GM23338 (cell line): ENCODE results near the gene GRID1. TPM values are rescaled to one million over a fixed set of nuclear protein-coding genes. Genes with fewer than 3 reads are reported as not detected.

Experiments
- ATAC-seq: fragments of 200-7000 bp; cut with Tn5 transposase; 3 replicates; pipeline ENCODE4 v1.9.1; 2020
- DNase-seq: peaks from one replicate; pipeline ENCODE4 v3.0.0-alpha.2; 2015; ENCODE audit warnings: low spot score
- H2AFZ ChIP-seq: fragments of 200-600 bp; sonication (generic); 2 replicates; pipeline ENCODE4 v1.8.0; 2016; ENCODE audit warnings: antibody characterized with exemption, mild to moderate bottlenecking, moderate library complexity
- H3F3A ChIP-seq: fragments of 200-600 bp; sonication (generic); replicated peaks from 2 replicates; pipeline ENCODE4 v1.8.0; 2017; ENCODE audit warnings: antibody characterized with exemption, mixed run types, low read depth
- H3K27ac ChIP-seq: fragments of 200-600 bp; sonication (generic); 2 replicates; pipeline ENCODE4 v1.6.1; 2016; ENCODE audit warnings: low read depth
- H3K27me3 ChIP-seq: fragments of 200-600 bp; sonication (generic); 2 replicates; pipeline ENCODE4 v1.8.0; 2016; ENCODE audit warnings: mild to moderate bottlenecking, mixed run types, moderate library complexity; ENCODE audit not compliant: insufficient read depth
- H3K36me3 ChIP-seq: fragments of 200-600 bp; sonication (generic); 2 replicates; pipeline ENCODE4 v1.8.0; 2016; ENCODE audit warnings: mild to moderate bottlenecking; ENCODE audit not compliant: insufficient read depth
- H3K4me1 ChIP-seq: fragments of 200-600 bp; sonication (generic); 2 replicates; pipeline ENCODE4 v1.8.0; 2016; ENCODE audit warnings: mild to moderate bottlenecking, moderate library complexity; ENCODE audit not compliant: insufficient read depth
- H3K4me2 ChIP-seq: fragments of 200-600 bp; sonication (generic); 2 replicates; pipeline ENCODE4 v1.7.1; 2017; ENCODE audit warnings: mixed run types
- H3K4me3 ChIP-seq: fragments of 200-600 bp; sonication (generic); 2 replicates; pipeline ENCODE4 v1.6.1; 2016; ENCODE audit warnings: mixed run types
- H3K79me2 ChIP-seq: fragments of 200-600 bp; sonication (generic); replicated peaks from 2 replicates; pipeline ENCODE4 v1.8.0; 2017; ENCODE audit warnings: mild to moderate bottlenecking; ENCODE audit not compliant: insufficient read depth
- H3K9me2 ChIP-seq: fragments of 200-600 bp; sonication (generic); 2 replicates; pipeline ENCODE4 v1.8.0; 2017; ENCODE audit not compliant: insufficient read depth
- H4K20me1 ChIP-seq: fragments of 200-600 bp; sonication (generic); replicated peaks from 2 replicates; pipeline ENCODE4 v1.8.0; 2017; ENCODE audit warnings: mild to moderate bottlenecking; ENCODE audit not compliant: insufficient read depth
- H3K27ac Mint-ChIP-seq: 2 replicates; pipeline ENCODE4 v1.8.0; 2020; ENCODE audit warnings: inconsistent platforms, mild to moderate bottlenecking, moderate library complexity, mixed read lengths
- H3K27me3 Mint-ChIP-seq: 3 replicates; pipeline ENCODE4 v1.8.0; 2022; ENCODE audit warnings: low read depth, mild to moderate bottlenecking, moderate library complexity, mixed read lengths, inconsistent platforms; ENCODE audit not compliant: insufficient read depth, poor library complexity
- H3K36me3 Mint-ChIP-seq: 3 replicates; pipeline ENCODE4 v1.8.0; 2021; ENCODE audit warnings: low read depth, mild to moderate bottlenecking, inconsistent platforms, moderate library complexity, mixed read lengths
- H3K4me1 Mint-ChIP-seq: 3 replicates; pipeline ENCODE4 v1.8.0; 2020; ENCODE audit warnings: mild to moderate bottlenecking, inconsistent platforms, mixed read lengths
- H3K4me3 Mint-ChIP-seq: 3 replicates; pipeline ENCODE4 v1.8.0; 2021; ENCODE audit warnings: moderate library complexity, mild to moderate bottlenecking, inconsistent platforms, mixed read lengths
- H3K9me3 Mint-ChIP-seq: 3 replicates; pipeline ENCODE4 v1.8.0; 2020; ENCODE audit warnings: moderate library complexity, mild to moderate bottlenecking, inconsistent platforms, mixed read lengths
- EZH2phosphoT487 ChIP-seq: fragments of 200-600 bp; sonication (generic); IDR thresholded peaks from one replicate; pipeline ENCODE4 v1.8.1; 2018; ENCODE audit warnings: antibody characterized with exemption; ENCODE audit not compliant: unreplicated experiment
- ZNF114 ChIP-seq: fragments of 250-450 bp; sonication (Bioruptor Pico); IDR thresholded peaks from 2 replicates; pipeline ENCODE4 v1.5.0; 2020; ENCODE audit warnings: mild to moderate bottlenecking, moderate library complexity
- ZNF331 ChIP-seq: fragments of 250-450 bp; sonication (Bioruptor Pico); IDR thresholded peaks from 2 replicates; pipeline ENCODE4 v1.5.0; 2020; ENCODE audit warnings: low read depth, mild to moderate bottlenecking, moderate library complexity
- polyA plus RNA-seq: library from polyadenylated mRNA; unstranded; fragments of >200 nt; fragmentation: Nextera tagmentation; extraction: Ambion mirVana; gene quantifications from 2 replicates; pipeline ENCODE4 v1.2.1, GENCODE V29; 2016
- total RNA-seq: library from RNA; depleted of rRNA; stranded (reverse); fragments of >200 nt; shearing (Covaris generic); gene quantifications from 2 replicates; pipeline ENCODE4 v1.2.3, GENCODE V29; 2014
- TF ChIP-seq, protein P1 (sequence below): IDR thresholded peaks from one replicate; pipeline ENCODE4 v1.6.1; 2018; ENCODE audit warnings: antibody characterized with exemption; ENCODE audit not compliant: unreplicated experiment
- TF ChIP-seq, protein P2 (sequence below), 2 experiments: fragments of 200-600 bp in 1 of 2; sonication (generic) in 1 of 2; conservative IDR thresholded peaks; 2 replicates each; pipeline versions ENCODE4 v1.5.1 to v1.6.1; 2016 to 2017; ENCODE audit warnings: antibody characterized with exemption in 2 of 2, low read depth in 2 of 2, mild to moderate bottlenecking in 2 of 2, moderate library complexity in 1 of 2

Gene GRID1
- total and polyA plus RNA-seq, 2 experiments from 2014 or later: 0.14 to 0.15 TPM

DNA sequence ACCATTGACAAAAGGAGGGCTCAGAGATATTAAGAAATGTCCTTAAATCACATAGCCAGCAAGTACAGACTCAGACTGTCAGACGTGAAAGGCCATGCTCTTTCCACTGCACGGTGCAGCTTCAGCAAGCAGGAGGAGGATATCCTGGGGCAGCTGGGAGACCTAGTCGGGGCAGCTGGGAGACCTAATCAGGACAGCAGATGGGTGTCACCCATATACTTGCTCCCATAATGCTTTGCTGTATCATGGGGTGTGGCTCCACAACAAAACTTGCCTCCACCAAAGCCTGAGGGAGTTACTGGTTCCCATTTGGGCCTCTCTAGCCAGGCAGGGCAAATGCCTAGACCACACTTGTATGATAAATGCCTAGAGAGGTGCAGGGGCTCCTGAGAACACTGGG lies 55.4 kb downstream of the GRID1 start:
- Histone ChIP-seq H3K36me3 (no peaks in the 10 kb centered on the region), H3K4me2 (no peak overlapping the region), H3K4me3 (no peak overlapping the region), H3K4me1 (no peaks in the 10 kb centered on the region), H3K79me2 (no peaks in the 10 kb centered on the region), H3F3A (no peaks in the 10 kb centered on the region), H3K27ac (no peak overlapping the region), H3K27me3 (no peaks in the 10 kb centered on the region), H2AFZ (no peak overlapping the region), H3K9me2 (0 out of 2 replicates have a peak, but pooled peaks cover 5% of the 10 kb centered on the region), H4K20me1 (0 out of 2 replicates have a peak, but pooled peaks cover 3% of the 10 kb centered on the region)
- H3K9me3 Mint-ChIP-seq: no peaks in the 10 kb centered on the region
- no peak overlapping the region for H3K27ac Mint-ChIP-seq
- peaks cover 6% of the 10 kb centered on the region for H3K27me3 Mint-ChIP-seq
- H3K4me3 Mint-ChIP-seq: no peak overlapping the region
- ATAC-seq: no peak
- peaks cover 11% of the 10 kb centered on the region for H3K4me1 Mint-ChIP-seq
- no peaks in the 10 kb centered on the region for H3K36me3 Mint-ChIP-seq
- TF ChIP-seq ZNF114 (CRISPR knock-in tag) (no peak), EZH2phosphoT487 (no peak), ZNF331 (CRISPR knock-in tag) (no peak)
- TF ChIP-seq, protein P1, sequence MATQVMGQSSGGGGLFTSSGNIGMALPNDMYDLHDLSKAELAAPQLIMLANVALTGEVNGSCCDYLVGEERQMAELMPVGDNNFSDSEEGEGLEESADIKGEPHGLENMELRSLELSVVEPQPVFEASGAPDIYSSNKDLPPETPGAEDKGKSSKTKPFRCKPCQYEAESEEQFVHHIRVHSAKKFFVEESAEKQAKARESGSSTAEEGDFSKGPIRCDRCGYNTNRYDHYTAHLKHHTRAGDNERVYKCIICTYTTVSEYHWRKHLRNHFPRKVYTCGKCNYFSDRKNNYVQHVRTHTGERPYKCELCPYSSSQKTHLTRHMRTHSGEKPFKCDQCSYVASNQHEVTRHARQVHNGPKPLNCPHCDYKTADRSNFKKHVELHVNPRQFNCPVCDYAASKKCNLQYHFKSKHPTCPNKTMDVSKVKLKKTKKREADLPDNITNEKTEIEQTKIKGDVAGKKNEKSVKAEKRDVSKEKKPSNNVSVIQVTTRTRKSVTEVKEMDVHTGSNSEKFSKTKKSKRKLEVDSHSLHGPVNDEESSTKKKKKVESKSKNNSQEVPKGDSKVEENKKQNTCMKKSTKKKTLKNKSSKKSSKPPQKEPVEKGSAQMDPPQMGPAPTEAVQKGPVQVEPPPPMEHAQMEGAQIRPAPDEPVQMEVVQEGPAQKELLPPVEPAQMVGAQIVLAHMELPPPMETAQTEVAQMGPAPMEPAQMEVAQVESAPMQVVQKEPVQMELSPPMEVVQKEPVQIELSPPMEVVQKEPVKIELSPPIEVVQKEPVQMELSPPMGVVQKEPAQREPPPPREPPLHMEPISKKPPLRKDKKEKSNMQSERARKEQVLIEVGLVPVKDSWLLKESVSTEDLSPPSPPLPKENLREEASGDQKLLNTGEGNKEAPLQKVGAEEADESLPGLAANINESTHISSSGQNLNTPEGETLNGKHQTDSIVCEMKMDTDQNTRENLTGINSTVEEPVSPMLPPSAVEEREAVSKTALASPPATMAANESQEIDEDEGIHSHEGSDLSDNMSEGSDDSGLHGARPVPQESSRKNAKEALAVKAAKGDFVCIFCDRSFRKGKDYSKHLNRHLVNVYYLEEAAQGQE: no peak
- DNase-seq: no peak

- H3K4me1 Mint-ChIP-seq: peaks cover 11% of the 10 kb centered on the region
- no peak overlapping the region for H3K4me3 Mint-ChIP-seq
- H3K27ac ChIP-seq: no peak overlapping the region
- H3K27ac Mint-ChIP-seq: no peak overlapping the region
- H2AFZ ChIP-seq: no peak overlapping the region
- DNase-seq: no peak
- no peaks in the 10 kb centered on the region for H3K79me2 ChIP-seq
- peaks cover 6% of the 10 kb centered on the region for H3K27me3 Mint-ChIP-seq
- H3K27me3 ChIP-seq: no peaks in the 10 kb centered on the region
- no peaks in the 10 kb centered on the region for H3F3A ChIP-seq
- TF ChIP-seq, protein P1: no peak
- TF ChIP-seq, protein P2, sequence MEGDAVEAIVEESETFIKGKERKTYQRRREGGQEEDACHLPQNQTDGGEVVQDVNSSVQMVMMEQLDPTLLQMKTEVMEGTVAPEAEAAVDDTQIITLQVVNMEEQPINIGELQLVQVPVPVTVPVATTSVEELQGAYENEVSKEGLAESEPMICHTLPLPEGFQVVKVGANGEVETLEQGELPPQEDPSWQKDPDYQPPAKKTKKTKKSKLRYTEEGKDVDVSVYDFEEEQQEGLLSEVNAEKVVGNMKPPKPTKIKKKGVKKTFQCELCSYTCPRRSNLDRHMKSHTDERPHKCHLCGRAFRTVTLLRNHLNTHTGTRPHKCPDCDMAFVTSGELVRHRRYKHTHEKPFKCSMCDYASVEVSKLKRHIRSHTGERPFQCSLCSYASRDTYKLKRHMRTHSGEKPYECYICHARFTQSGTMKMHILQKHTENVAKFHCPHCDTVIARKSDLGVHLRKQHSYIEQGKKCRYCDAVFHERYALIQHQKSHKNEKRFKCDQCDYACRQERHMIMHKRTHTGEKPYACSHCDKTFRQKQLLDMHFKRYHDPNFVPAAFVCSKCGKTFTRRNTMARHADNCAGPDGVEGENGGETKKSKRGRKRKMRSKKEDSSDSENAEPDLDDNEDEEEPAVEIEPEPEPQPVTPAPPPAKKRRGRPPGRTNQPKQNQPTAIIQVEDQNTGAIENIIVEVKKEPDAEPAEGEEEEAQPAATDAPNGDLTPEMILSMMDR (conservative IDR thresholded peaks at IDR 0.05; ENCODE audit: low read depth in 2 of 2): no peak
- no peaks in the 10 kb centered on the region for H3K9me3 Mint-ChIP-seq
- no peaks in the 10 kb centered on the region for H3K36me3 ChIP-seq
- no peak overlapping the region for H3K4me2 ChIP-seq
- H3K4me3 ChIP-seq: no peak overlapping the region
- H3K36me3 Mint-ChIP-seq: no peaks in the 10 kb centered on the region
- H4K20me1 ChIP-seq: 0 out of 2 replicates have a peak, but pooled peaks cover 3% of the 10 kb centered on the region
- H3K4me1 ChIP-seq: no peaks in the 10 kb centered on the region
- H3K9me2 ChIP-seq: 0 out of 2 replicates have a peak, but pooled peaks cover 5% of the 10 kb centered on the region
- no peak for ATAC-seq
Observed at GRCh38 chr10:86310702-86311101, 55.9 kb downstream of the GRID1 start.
